Measurements from ENCODE around the gene PLIN4. TPM values are rescaled to one million over a fixed set of nuclear protein-coding genes. Genes with fewer than 3 reads are reported as not detected.
A peak's percentile ranks its signal among the peaks of the same experiment; 100 is the strongest.

Gene PLIN4
- total RNA-seq, 1 experiment from 2014 or later: 0.06 TPM

GRCh38 chr19:4492337-4493103 lies 25.8 kb downstream of the PLIN4 start:
- DNase-seq (ENCODE audit: low read depth): no peak

GRCh38 chr19:4491446-4491845 lies 26.8 kb downstream of the PLIN4 start:
- no peak for DNase-seq (ENCODE audit: low read depth)

DNA sequence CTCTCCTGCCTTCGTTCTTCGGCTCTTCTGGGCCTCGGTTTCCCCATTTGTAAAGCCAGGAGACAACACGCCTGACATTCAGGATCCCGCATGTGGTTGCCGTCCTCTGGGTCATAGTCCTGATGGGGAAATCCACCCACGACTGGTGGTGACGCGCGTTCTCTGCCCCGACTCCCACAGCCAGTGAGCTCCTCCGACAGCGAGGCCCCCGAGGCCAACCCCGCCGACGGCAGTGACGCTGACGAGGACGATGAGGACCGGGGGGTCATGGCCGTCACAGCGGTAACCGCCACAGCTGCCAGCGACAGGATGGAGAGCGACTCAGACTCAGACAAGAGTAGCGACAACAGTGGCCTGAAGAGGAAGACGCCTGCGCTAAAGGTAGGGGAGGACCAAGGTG lies 29.8 kb downstream of the PLIN4 start:
- DNase-seq (ENCODE audit: low read depth): no peak

DNA sequence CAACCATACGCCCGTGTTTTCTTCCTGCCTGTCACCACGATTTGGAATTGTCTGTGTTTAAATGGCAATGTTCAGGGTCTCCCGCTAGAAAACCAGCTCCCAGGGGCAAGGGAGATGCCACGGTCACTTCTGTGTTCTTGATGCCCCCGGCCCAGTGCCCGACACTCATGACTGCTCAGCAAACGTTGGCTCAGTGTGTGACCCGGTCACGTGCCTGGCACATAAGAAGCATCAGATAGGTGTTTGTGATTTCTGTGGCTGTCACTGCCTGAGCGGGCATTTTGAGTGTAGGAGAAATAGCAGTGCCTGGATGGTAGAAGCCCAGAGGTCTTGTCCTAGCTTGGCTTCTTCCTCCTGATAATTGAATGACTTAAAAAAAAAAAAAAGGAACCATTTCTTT lies 30.7 kb downstream of the PLIN4 start:
- DNase-seq (ENCODE audit: low read depth): no peak

- DNase-seq (ENCODE audit: low read depth): no peak
Measured at GRCh38 chr19:4483385-4483784, 34.9 kb downstream of the PLIN4 start.

DNA sequence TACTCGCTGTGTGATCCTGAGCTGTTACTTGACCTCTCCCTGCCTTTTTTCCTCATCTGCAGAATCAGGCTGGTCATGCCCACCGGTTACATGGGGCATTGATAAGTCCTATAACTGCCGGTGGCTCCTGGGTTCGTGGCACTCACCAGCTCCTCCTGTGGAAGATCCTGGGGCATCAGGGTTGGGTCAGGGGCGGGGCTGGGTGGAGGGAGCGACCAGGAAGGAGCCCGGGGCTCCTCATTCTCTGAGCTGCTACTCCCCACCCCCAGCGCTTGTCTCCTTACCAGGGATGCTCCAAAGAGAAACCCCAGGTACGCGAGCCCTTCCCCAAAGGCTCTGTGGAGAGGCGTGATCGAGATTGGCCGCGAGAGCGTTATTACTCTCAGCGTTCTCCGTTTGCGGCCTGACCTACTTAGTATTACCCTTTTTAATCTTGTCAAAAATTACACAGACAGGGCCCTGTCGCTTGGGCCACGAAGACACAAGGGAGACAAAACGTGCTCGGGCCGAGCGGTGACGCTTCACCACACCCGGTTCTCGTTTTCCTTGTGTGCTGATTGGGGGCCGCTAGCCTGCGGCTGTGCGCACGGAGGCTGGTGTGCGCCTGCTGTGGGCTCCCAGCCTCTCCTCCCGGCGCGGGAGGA lies 35.4 kb downstream of the PLIN4 start:
- DNase-seq (ENCODE audit: low read depth): no peak

- DNase-seq (ENCODE audit: low read depth): no peak
Measured at GRCh38 chr19:4477034-4477801, 41.1 kb downstream of the PLIN4 start.

- DNase-seq (ENCODE audit: low read depth): peak; percentile 53
Measured at GRCh38 chr19:4474514-4475022, 43.7 kb downstream of the PLIN4 start.

- DNase-seq (ENCODE audit: low read depth): no peak
Measured at GRCh38 chr19:4473763-4474513, 44.3 kb downstream of the PLIN4 start.

GRCh38 chr19:4473011-4473762 lies 45.1 kb downstream of the PLIN4 start:
- no peak for DNase-seq (ENCODE audit: low read depth)

GRCh38 chr19:4472174-4472974 lies 45.9 kb downstream of the PLIN4 start, which contains the start of gene HDGFL2:
TSS of gene HDGFL2 (plus strand) at chr19:4472297. CDS start at chr19:4472351, 54 bp downstream.
- no peak for DNase-seq (ENCODE audit: low read depth)

DNA sequence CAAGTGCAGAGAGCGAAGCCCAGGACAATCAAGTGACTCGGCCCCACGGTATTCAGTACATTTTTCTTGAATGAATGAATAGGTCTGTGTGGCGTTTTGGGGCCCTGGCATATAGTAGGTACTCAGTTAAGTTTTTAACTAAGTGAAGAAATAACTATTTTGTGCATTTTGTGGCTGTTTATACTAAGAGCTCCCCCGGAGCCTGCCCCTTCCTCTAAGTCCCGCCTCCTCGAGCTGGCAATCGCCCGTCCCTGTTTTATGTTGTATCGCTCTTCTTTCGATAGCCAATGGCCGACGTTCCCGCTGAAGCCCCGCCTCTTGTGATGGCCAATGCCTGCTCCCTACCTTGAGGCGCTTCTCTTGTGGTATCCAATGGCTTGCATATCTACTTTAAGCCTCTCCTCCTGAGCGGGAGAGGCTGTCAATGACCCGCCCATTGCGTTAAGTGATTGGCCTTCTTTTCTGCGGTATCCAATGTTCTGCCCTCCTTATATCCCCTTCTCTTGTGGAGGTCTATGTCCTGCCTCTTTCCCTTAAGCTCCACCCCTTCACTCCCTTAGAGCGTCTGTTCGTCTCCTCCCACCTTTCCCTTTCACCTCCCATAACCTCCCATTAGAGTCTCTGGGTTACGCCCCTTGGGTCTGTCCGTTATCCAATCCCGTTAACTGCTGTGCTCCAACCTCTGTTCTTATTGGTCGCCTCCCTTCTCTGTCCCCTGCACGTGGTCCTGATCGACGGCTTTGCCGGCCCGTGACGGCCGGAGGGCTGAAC lies 46.7 kb downstream of the PLIN4 start:
- peak; percentile 99 for DNase-seq (ENCODE audit: low read depth)

DNA sequence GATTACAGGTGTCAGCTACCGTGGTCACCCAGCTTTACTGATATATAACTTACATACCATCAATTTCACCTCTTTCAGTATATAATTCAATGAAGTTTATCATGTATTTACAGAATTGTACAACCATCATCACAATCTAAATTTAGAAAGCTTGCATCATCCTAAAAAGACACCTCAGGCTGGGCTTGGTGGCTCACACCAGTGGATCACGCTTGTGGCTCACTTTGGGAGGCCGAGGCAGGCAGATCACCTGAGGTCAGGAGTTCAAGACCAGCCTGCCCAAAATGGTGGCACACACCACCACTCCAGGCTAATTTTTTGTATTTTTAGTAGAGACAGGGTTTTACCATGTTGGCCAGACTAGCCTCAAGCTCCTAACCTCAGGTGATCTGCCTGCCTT lies 50.5 kb downstream of the PLIN4 start:
- no peak for DNase-seq (ENCODE audit: low read depth)

DNA sequence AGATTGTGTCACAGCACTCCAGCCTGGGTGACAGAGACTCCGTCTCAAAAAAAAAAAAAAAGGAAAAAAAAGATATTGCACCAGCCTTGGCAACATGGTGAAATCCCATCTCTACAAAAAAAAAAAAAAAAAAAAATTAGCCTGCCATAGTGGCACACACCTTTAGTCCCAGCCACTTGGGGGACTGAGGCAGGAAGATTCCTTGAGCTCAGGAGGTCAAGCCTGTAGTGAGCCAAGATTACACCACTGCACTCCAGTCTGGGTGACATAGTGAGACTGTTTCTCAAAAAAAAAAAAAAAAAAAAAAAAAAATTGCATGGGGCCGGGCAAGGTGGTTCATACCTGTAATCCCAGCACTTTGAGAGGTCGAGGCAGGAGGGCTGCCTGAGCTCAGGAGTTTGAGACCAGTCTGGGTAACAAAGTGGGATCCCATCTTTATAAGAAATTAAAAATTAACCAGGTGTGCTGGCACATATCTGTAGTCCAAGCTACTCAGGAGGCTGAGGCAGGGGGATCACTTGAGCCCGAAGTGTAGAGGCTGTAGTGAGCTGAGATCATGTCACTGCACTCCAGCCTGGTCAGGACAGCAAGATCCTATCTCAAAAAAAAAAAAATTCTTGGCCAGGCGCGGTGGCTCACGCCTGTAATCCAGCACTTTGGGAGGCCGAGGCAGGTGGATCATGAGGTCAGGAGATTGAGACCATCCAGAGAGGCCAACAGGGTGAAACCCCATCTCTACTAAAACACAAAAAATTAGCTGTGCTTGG lies 53.3 kb downstream of the PLIN4 start:
- DNase-seq (ENCODE audit: low read depth): no peak

DNA sequence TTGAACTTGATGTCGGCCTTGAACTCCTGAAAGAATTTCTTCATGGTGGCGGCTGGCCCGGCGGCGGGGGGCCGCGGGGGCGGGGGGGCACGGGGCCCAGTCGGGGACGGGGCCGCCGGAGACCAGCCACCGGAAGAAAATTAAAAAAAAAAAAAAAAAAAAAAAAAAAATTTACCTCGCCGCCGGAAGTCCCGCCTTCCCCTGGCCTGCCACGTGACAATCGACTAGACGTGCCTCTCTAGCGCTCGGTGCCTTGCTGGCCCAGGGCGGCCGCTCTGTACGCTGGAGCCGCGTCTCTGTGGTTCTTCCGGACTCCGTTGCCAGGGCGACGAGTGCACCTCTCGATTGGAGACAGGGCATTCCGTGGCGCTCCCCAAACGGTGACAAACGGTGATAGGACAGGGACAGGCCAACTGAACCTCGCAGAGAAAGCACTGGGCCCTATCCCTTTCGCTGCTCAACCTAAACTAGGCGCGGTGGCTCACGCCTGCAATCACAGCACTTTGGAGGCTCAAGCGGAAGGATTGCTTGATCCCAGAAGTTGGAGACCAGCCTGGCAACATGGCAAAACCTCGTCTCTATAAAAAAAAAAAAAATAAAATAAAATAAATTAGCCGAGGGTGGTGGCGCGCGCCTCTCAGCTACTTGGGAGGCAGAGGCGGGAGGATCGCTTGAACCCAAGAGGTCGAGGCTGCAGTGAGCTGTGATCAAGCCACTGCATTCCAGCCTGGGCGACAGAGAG lies 60.5 kb downstream of the PLIN4 start, which contains the start of gene UBXN6:
Gene UBXN6, minus strand, starts transcription at position 141 of the 742 bp plus-strand sequence. Its CDS starts 97 bp downstream, at position 44.
- peak; percentile 85 for DNase-seq (ENCODE audit: low read depth)

DNA sequence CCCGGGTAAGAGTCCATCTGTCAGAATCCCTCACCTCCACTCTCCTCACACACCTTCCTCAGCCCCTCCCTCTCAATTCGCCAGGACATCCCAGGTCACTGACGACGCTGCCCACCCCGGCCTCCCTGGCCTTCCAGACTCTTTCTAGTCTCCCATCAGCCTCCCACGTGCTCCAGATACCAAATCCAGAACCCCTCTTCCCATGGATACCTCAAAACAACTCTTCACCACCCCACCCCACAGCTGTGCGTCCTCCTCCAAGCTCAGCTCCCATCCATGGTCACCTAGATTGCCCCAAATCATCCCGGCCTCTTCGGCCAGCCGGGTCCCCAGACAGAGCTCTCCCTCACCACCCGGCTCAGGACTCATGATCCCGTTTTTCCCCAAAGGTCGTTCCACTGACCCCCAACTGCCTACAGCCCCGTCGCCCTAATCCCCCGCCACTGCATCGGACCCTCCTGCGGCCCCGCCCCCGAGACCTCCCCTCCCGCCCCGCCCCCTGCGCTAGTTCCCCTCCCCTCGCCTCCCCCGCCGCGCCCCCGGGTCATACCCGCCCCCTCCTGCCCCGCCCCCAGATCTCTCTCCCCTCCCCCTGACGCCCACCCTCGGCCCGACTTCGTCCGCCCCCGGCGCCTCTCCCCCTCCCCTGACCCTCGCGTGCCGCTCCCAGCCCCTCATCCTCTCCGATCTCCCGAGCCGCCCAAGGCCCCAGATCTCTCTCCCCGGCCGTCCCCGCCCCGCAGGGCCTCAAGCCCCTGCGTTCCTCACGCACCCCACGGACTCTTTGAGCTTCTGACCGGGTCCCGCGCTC lies 61.2 kb downstream of the PLIN4 start:
- DNase-seq (ENCODE audit: low read depth): no peak

Measured in HT1080 (cell line).